ENCODE data around the gene SLC39A7. TPM values are rescaled to one million over a fixed set of nuclear protein-coding genes. Genes with fewer than 3 reads are reported as not detected.

SLC39A7 gene
- total and polyA plus RNA-seq, 4 donors: 8.9 to 112 (median 71.1) TPM

GRCh38 chr6:33164176-33164575 is 36.5 kb upstream of the SLC39A7 start:
- TF ChIP-seq GABPA (IDR thresholded peaks at IDR 0.05 in 1 of 2, conservative IDR thresholded peaks at IDR 0.05 in 1 of 2) (no peak), NR2F2 (IDR thresholded peaks at IDR 0.05) (no peak), YY1 (IDR thresholded peaks at IDR 0.05) (no peak), RAD21 (IDR thresholded peaks at IDR 0.05) (no peak), FOXA1 (IDR thresholded peaks at IDR 0.05) (no peak), TAF1 (conservative IDR thresholded peaks at IDR 0.05) (no peak), HNF4G (IDR thresholded peaks at IDR 0.05) (no peak), JUND (IDR thresholded peaks at IDR 0.05) (no peak), HNF4A (conservative IDR thresholded peaks at IDR 0.05) (no peak), EGR1 (IDR thresholded peaks at IDR 0.05; ENCODE audit: low read depth in 2 of 2) (no peak), SP1 (IDR thresholded peaks at IDR 0.05) (no peak), RXRA (IDR thresholded peaks at IDR 0.05) (no peak), FOXA2 (IDR thresholded peaks at IDR 0.05) (no peak), CTCF (IDR thresholded peaks at IDR 0.05; ENCODE audit: low read depth, low read length, missing input control) (no peak)
- TF ChIP-seq, protein P1, sequence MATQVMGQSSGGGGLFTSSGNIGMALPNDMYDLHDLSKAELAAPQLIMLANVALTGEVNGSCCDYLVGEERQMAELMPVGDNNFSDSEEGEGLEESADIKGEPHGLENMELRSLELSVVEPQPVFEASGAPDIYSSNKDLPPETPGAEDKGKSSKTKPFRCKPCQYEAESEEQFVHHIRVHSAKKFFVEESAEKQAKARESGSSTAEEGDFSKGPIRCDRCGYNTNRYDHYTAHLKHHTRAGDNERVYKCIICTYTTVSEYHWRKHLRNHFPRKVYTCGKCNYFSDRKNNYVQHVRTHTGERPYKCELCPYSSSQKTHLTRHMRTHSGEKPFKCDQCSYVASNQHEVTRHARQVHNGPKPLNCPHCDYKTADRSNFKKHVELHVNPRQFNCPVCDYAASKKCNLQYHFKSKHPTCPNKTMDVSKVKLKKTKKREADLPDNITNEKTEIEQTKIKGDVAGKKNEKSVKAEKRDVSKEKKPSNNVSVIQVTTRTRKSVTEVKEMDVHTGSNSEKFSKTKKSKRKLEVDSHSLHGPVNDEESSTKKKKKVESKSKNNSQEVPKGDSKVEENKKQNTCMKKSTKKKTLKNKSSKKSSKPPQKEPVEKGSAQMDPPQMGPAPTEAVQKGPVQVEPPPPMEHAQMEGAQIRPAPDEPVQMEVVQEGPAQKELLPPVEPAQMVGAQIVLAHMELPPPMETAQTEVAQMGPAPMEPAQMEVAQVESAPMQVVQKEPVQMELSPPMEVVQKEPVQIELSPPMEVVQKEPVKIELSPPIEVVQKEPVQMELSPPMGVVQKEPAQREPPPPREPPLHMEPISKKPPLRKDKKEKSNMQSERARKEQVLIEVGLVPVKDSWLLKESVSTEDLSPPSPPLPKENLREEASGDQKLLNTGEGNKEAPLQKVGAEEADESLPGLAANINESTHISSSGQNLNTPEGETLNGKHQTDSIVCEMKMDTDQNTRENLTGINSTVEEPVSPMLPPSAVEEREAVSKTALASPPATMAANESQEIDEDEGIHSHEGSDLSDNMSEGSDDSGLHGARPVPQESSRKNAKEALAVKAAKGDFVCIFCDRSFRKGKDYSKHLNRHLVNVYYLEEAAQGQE (IDR thresholded peaks at IDR 0.05): no peak
- TF ChIP-seq, protein P2, sequence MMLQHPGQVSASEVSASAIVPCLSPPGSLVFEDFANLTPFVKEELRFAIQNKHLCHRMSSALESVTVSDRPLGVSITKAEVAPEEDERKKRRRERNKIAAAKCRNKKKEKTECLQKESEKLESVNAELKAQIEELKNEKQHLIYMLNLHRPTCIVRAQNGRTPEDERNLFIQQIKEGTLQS (IDR thresholded peaks at IDR 0.05): no peak
- TF ChIP-seq, protein P3, sequence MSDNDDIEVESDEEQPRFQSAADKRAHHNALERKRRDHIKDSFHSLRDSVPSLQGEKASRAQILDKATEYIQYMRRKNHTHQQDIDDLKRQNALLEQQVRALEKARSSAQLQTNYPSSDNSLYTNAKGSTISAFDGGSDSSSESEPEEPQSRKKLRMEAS (IDR thresholded peaks at IDR 0.05): no peak
- TF ChIP-seq, protein P4, sequence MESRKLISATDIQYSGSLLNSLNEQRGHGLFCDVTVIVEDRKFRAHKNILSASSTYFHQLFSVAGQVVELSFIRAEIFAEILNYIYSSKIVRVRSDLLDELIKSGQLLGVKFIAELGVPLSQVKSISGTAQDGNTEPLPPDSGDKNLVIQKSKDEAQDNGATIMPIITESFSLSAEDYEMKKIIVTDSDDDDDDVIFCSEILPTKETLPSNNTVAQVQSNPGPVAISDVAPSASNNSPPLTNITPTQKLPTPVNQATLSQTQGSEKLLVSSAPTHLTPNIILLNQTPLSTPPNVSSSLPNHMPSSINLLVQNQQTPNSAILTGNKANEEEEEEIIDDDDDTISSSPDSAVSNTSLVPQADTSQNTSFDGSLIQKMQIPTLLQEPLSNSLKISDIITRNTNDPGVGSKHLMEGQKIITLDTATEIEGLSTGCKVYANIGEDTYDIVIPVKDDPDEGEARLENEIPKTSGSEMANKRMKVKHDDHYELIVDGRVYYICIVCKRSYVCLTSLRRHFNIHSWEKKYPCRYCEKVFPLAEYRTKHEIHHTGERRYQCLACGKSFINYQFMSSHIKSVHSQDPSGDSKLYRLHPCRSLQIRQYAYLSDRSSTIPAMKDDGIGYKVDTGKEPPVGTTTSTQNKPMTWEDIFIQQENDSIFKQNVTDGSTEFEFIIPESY (IDR thresholded peaks at IDR 0.05): no peak
- DNase-seq (ENCODE audit: low spot score): no peak

More at GRCh38 chr6:33164176-33164575, 36.5 kb upstream of the SLC39A7 start:
- H3K4me3 ChIP-seq (ENCODE audit: low read depth in 1 of 3, low read length in 3 of 3): no peak overlapping the region
- H3K27ac ChIP-seq (ENCODE audit: low read depth in 1 of 2, low read length in 2 of 2): no peak overlapping the region
- H3K9me3 ChIP-seq (ENCODE audit: control insufficient read depth in 4 of 4, low read length in 3 of 4): no peaks in the 10 kb centered on the region
- H3K27me3 ChIP-seq (ENCODE audit: control insufficient read depth in 4 of 4, insufficient read depth in 4 of 4, low read length in 3 of 4): no peaks in the 10 kb centered on the region
- no peaks in the 10 kb centered on the region for H3K36me3 ChIP-seq (ENCODE audit: control insufficient read depth in 4 of 4, insufficient read depth in 3 of 4, low read depth in 1 of 4, low read length in 3 of 4)
- H3K9ac ChIP-seq (ENCODE audit: low read depth in 1 of 2, low read length in 2 of 2): no peak overlapping the region
- WGBS: 70% methylated on average over 10 of the region's 10 CpGs
- peaks cover 1 to 11% (median 5%) of the 10 kb centered on the region in 4 donors for H3K4me1 ChIP-seq (ENCODE audit: control insufficient read depth in 4 of 4, insufficient read depth in 4 of 4, low read length in 3 of 4)

All from liver (tissue), 9 donors.